NB4 (cell line): ENCODE measurements around the gene PTCSC3.

Source experiments
- DNase-seq: peaks from one replicate; pipeline ENCODE4 v3.0.0; 2010; ENCODE audit warnings: low read depth
- H3K4me3 ChIP-seq: one replicate; pipeline ENCODE4 v1.5.1; 2011; ENCODE audit warnings: mild to moderate bottlenecking, low read depth, low read length, moderate library complexity
- CTCF ChIP-seq: IDR thresholded peaks from one replicate; pipeline ENCODE4 v1.5.1; 2012; ENCODE audit warnings: low read depth, low read length
- MAX ChIP-seq: IDR thresholded peaks from 2 replicates; pipeline ENCODE4 v1.6.1; 2011; ENCODE audit warnings: low read depth, low read length
- MYC ChIP-seq: IDR thresholded peaks from 2 replicates; pipeline ENCODE4 v1.6.1; 2011; ENCODE audit warnings: low read depth, low read length
- POLR2A ChIP-seq: IDR thresholded peaks from 2 replicates; pipeline ENCODE4 v1.6.1; 2011; ENCODE audit warnings: mild to moderate bottlenecking; ENCODE audit not compliant: insufficient read length; ENCODE audit errors: extremely low read depth

The PTCSC3 gene

GRCh38 chr14:36221112-36221511 is 44.6 kb upstream of the PTCSC3 start:
- no peak for DNase-seq
- H3K4me3 ChIP-seq, result no peak overlapping the region
- TF ChIP-seq MAX (no peak), CTCF (no peak), POLR2A (no peak), MYC (no peak)

- H3K4me3 ChIP-seq, result no peak overlapping the region
- TF ChIP-seq MYC, result no peak
- TF ChIP-seq CTCF, result no peak
- no peak for TF ChIP-seq POLR2A
- TF ChIP-seq MAX, result no peak
- no peak for DNase-seq
Observed at GRCh38 chr14:36217732-36218131, 41.2 kb upstream of the PTCSC3 start.

- TF ChIP-seq MYC (no peak), MAX (no peak), POLR2A (no peak), CTCF (no peak)
- no peak overlapping the region for H3K4me3 ChIP-seq
- no peak for DNase-seq
Observed at GRCh38 chr14:36217027-36217426, 40.5 kb upstream of the PTCSC3 start.

- DNase-seq, result no peak
- H3K4me3 ChIP-seq, result no peak overlapping the region
- TF ChIP-seq POLR2A (no peak), MYC (no peak), MAX (no peak), CTCF (no peak)
Observed at GRCh38 chr14:36215217-36215598, 38.7 kb upstream of the PTCSC3 start.

- H3K4me3 ChIP-seq, result no peak overlapping the region
- TF ChIP-seq POLR2A, result no peak
- no peak for TF ChIP-seq MAX
- TF ChIP-seq CTCF, result no peak
- no peak for TF ChIP-seq MYC
- DNase-seq, result no peak
Observed at GRCh38 chr14:36214476-36215216, 38.1 kb upstream of the PTCSC3 start.

- TF ChIP-seq MYC (no peak), POLR2A (no peak), MAX (no peak), CTCF (no peak)
- no peak overlapping the region for H3K4me3 ChIP-seq
- no peak for DNase-seq
Observed at GRCh38 chr14:36212987-36213386, 36.5 kb upstream of the PTCSC3 start.
